Liver (tissue), 9 donors: ENCODE results near the gene GDPD5. TPM values are rescaled to one million over a fixed set of nuclear protein-coding genes. Genes with fewer than 3 reads are reported as not detected.

Experiments used
- DNase-seq: peaks from one replicate; pipeline ENCODE4 v3.0.0-alpha.2; 2017; ENCODE audit warnings: low spot score
- H3K27ac ChIP-seq, 2 donors: one replicate each; pipeline ENCODE4 v1.7.0; 2013; ENCODE audit warnings: inconsistent platforms in 2 of 2, low read length in 2 of 2, control low read depth in 1 of 2, low read depth in 1 of 2, mild to moderate bottlenecking in 1 of 2
- H3K27me3 ChIP-seq, 4 donors: one replicate each; pipeline versions ENCODE4 v1.6.1 to v1.7.0; 2013; ENCODE audit warnings: low read length in 3 of 4, inconsistent platforms in 1 of 4, mild to moderate bottlenecking in 1 of 4, moderate library complexity in 1 of 4; ENCODE audit not compliant: control insufficient read depth in 4 of 4, insufficient read depth in 4 of 4
- H3K36me3 ChIP-seq, 4 donors: one replicate each; pipeline versions ENCODE4 v1.6.1 to v1.7.0; 2013; ENCODE audit warnings: low read length in 3 of 4, mild to moderate bottlenecking in 3 of 4, low read depth in 1 of 4, moderate library complexity in 1 of 4; ENCODE audit not compliant: control insufficient read depth in 4 of 4, insufficient read depth in 3 of 4
- H3K4me1 ChIP-seq, 4 donors: one replicate each; pipeline versions ENCODE4 v1.6.1 to v1.7.0; 2013; ENCODE audit warnings: low read length in 3 of 4, mild to moderate bottlenecking in 3 of 4, moderate library complexity in 1 of 4; ENCODE audit not compliant: control insufficient read depth in 4 of 4, insufficient read depth in 4 of 4
- H3K4me3 ChIP-seq, 3 donors: one replicate each; pipeline versions ENCODE4 v1.6.1 to v1.7.0; 2013; ENCODE audit warnings: low read length in 3 of 3, control low read depth in 1 of 3, low read depth in 1 of 3, mild to moderate bottlenecking in 1 of 3
- H3K9ac ChIP-seq, 2 donors: one replicate each; pipeline ENCODE4 v1.7.0; 2013; ENCODE audit warnings: low read length in 2 of 2, mild to moderate bottlenecking in 2 of 2, moderate library complexity in 2 of 2, control low read depth in 1 of 2, low read depth in 1 of 2
- H3K9me3 ChIP-seq, 4 donors: one replicate each; pipeline versions ENCODE4 v1.6.1 to v1.7.0; 2013; ENCODE audit warnings: low read length in 3 of 4; ENCODE audit not compliant: control insufficient read depth in 4 of 4
- CTCF ChIP-seq: fragments of 150-350 bp; IDR thresholded peaks from 2 replicates; pipeline ENCODE4 v1.5.1; 2017; ENCODE audit warnings: improper control_type of control experiment, low read depth, low read length; ENCODE audit not compliant: missing input control
- EGR1 ChIP-seq, 2 donors: IDR thresholded peaks; 2 replicates each; pipeline ENCODE4 v1.6.1; 2016 to 2018; ENCODE audit warnings: antibody characterized with exemption in 2 of 2, low read depth in 2 of 2
- FOXA1 ChIP-seq: IDR thresholded peaks from 2 replicates; pipeline ENCODE4 v1.6.1; 2016; ENCODE audit warnings: antibody characterized with exemption
- FOXA2 ChIP-seq: IDR thresholded peaks from 2 replicates; pipeline ENCODE4 v1.6.1; 2016; ENCODE audit warnings: antibody characterized with exemption
- GABPA ChIP-seq, 2 donors: IDR thresholded peaks in 1 of 2; conservative IDR thresholded peaks in 1 of 2; 2 replicates each; pipeline ENCODE4 v1.6.1; 2016; ENCODE audit warnings: antibody characterized with exemption in 2 of 2, mild to moderate bottlenecking in 1 of 2, moderate library complexity in 1 of 2
- HNF4A ChIP-seq, 2 donors: conservative IDR thresholded peaks; 2 replicates each; pipeline ENCODE4 v1.6.1; 2016; ENCODE audit warnings: antibody characterized with exemption in 2 of 2, mild to moderate bottlenecking in 2 of 2
- HNF4G ChIP-seq: IDR thresholded peaks from 2 replicates; pipeline ENCODE4 v1.6.1; 2016; ENCODE audit warnings: antibody characterized with exemption
- JUND ChIP-seq, 2 donors: IDR thresholded peaks; 2 replicates each; pipeline ENCODE4 v1.6.1; 2016; ENCODE audit warnings: antibody characterized with exemption in 2 of 2
- MAX ChIP-seq: IDR thresholded peaks from 2 replicates; pipeline ENCODE4 v1.6.1; 2016; ENCODE audit warnings: antibody characterized with exemption
- NR2F2 ChIP-seq: IDR thresholded peaks from 2 replicates; pipeline ENCODE4 v1.6.1; 2016; ENCODE audit warnings: antibody characterized with exemption
- RAD21 ChIP-seq, 2 donors: IDR thresholded peaks; 2 replicates each; pipeline ENCODE4 v1.6.1; 2016; ENCODE audit warnings: antibody characterized with exemption in 2 of 2, mild to moderate bottlenecking in 2 of 2
- RXRA ChIP-seq, 2 donors: IDR thresholded peaks; 2 replicates each; pipeline ENCODE4 v1.6.1; 2017 to 2018; ENCODE audit warnings: antibody characterized with exemption in 2 of 2, mild to moderate bottlenecking in 1 of 2
- SP1 ChIP-seq: IDR thresholded peaks from 2 replicates; pipeline ENCODE4 v1.6.1; 2018; ENCODE audit warnings: antibody characterized with exemption, mild to moderate bottlenecking
- TAF1 ChIP-seq: conservative IDR thresholded peaks from 2 replicates; pipeline ENCODE4 v1.6.1; 2016; ENCODE audit warnings: antibody characterized with exemption, mild to moderate bottlenecking
- YY1 ChIP-seq: IDR thresholded peaks from 2 replicates; pipeline ENCODE4 v1.6.1; 2016; ENCODE audit warnings: antibody characterized with exemption, mild to moderate bottlenecking
- ZBTB33 ChIP-seq: IDR thresholded peaks from 2 replicates; pipeline ENCODE4 v1.6.1; 2016; ENCODE audit warnings: antibody characterized with exemption
- WGBS: extraction: QIAGEN DNeasy Blood & Tissue Kit; methylation state at CpG from one replicate; pipeline ENCODE4 v1.1.7; 2013; 5-methylcytosine and 5-hydroxymethylcytosine counted together
- polyA plus RNA-seq, 2 donors: library from polyadenylated mRNA; stranded (reverse) in 1 of 2; unstranded in 1 of 2; fragments of 200-250 nt in 1 of 2; fragments of >200 nt in 1 of 2; fragmentation: Nextera tagmentation in 1 of 2; extraction: Ambion mirVana in 1 of 2; gene quantifications; one replicate each; pipeline versions ENCODE4 v1.2.1 to v1.2.3, GENCODE V29; 2013 to 2015
- total RNA-seq, 2 donors: library from RNA; depleted of rRNA; stranded (reverse); fragments of >200 nt; gene quantifications; one replicate each; pipeline ENCODE4 v1.2.3, GENCODE V29; 2014
- TF ChIP-seq, protein P1 (sequence below): IDR thresholded peaks from 2 replicates; pipeline ENCODE4 v1.6.1; 2016; ENCODE audit warnings: antibody characterized with exemption, mild to moderate bottlenecking
- TF ChIP-seq, protein P2 (sequence below): IDR thresholded peaks from 2 replicates; pipeline ENCODE4 v1.6.1; 2016; ENCODE audit warnings: antibody characterized with exemption
- donor health status: healthy.
- donor health status: healthy.
- donor health status: healthy.
- donor health status: healthy.
- donor health status: healthy.

The GDPD5 gene
- total and polyA plus RNA-seq, 4 donors = 3.0 to 22.8 (median 4.2) TPM

DNA sequence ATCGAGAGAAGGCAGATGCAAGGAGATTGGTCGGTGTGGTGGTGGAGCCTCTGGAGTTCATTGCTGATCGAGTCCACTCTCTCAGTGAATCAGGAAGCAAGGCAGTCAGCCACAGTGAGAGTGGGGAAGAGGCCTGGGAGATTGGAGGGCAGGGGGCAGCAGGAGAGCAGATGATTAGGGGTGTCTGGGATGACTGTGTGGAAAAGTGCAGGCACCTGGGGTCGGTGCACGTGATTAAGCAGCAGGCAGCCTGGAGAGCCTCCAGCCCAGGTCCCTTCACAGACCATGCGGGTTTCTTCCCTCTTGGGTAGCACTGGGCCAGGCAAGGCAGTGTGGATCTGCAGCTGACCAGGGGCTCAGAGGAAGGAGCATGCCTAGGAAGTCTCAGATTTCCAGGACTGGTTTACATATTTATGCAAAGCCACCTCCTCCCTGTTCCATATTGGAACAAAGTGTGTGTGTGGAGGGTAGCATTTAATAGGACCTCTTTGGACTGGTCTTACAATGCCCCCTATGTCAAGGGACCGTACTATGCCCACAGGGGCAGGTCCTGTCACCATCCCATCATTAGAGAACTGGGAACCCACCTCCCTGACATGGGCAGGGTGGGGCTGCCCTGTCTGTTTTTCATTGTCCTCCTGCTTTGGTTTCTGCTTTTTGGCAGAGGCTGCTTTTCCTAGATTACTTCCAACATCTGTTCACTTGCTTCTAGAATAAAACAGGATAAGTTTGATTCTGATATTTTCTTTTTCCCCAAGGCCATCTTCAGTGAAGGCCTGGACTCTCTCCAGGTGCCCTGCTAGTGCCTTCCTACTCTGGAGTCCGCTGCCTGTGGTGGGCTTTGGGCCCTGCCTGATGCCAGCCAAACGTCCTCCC lies 14.0 kb upstream of the GDPD5 start:
- H3K27ac ChIP-seq = no peak overlapping the region
- no peaks in the 10 kb centered on the region for H3K36me3 ChIP-seq
- WGBS = 87% methylated on average over 9 of the region's 9 CpGs
- no peaks in the 10 kb centered on the region for H3K9me3 ChIP-seq
- H3K4me1 ChIP-seq = no peaks in the 10 kb centered on the region
- H3K27me3 ChIP-seq = no peaks in the 10 kb centered on the region
- no peak for DNase-seq
- TF ChIP-seq FOXA1 (no peak), EGR1 (IDR thresholded peaks at IDR 0.05; ENCODE audit: low read depth in 2 of 2) (no peak), HNF4A (conservative IDR thresholded peaks at IDR 0.05) (no peak), GABPA (IDR thresholded peaks at IDR 0.05 in 1 of 2, conservative IDR thresholded peaks at IDR 0.05 in 1 of 2) (no peak), HNF4G (no peak), TAF1 (no peak), FOXA2 (no peak)
- TF ChIP-seq, protein P1, sequence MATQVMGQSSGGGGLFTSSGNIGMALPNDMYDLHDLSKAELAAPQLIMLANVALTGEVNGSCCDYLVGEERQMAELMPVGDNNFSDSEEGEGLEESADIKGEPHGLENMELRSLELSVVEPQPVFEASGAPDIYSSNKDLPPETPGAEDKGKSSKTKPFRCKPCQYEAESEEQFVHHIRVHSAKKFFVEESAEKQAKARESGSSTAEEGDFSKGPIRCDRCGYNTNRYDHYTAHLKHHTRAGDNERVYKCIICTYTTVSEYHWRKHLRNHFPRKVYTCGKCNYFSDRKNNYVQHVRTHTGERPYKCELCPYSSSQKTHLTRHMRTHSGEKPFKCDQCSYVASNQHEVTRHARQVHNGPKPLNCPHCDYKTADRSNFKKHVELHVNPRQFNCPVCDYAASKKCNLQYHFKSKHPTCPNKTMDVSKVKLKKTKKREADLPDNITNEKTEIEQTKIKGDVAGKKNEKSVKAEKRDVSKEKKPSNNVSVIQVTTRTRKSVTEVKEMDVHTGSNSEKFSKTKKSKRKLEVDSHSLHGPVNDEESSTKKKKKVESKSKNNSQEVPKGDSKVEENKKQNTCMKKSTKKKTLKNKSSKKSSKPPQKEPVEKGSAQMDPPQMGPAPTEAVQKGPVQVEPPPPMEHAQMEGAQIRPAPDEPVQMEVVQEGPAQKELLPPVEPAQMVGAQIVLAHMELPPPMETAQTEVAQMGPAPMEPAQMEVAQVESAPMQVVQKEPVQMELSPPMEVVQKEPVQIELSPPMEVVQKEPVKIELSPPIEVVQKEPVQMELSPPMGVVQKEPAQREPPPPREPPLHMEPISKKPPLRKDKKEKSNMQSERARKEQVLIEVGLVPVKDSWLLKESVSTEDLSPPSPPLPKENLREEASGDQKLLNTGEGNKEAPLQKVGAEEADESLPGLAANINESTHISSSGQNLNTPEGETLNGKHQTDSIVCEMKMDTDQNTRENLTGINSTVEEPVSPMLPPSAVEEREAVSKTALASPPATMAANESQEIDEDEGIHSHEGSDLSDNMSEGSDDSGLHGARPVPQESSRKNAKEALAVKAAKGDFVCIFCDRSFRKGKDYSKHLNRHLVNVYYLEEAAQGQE = no peak
- H3K9ac ChIP-seq = no peak overlapping the region
- H3K4me3 ChIP-seq = no peak overlapping the region

- Histone ChIP-seq H3K4me3 (no peak overlapping the region), H3K27me3 (no peaks in the 10 kb centered on the region), H3K36me3 (no peaks in the 10 kb centered on the region), H3K9ac (no peak overlapping the region), H3K4me1 (no peaks in the 10 kb centered on the region), H3K27ac (no peak overlapping the region), H3K9me3 (no peaks in the 10 kb centered on the region)
- 82% methylated on average over 11 of the region's 11 CpGs for WGBS
- DNase-seq = no peak
- no peak for TF ChIP-seq RAD21 (IDR thresholded peaks at IDR 0.05)
- no peak for TF ChIP-seq TAF1
- no peak for TF ChIP-seq HNF4G
- no peak for TF ChIP-seq ZBTB33
- TF ChIP-seq FOXA2 = no peak
- no peak for TF ChIP-seq GABPA (IDR thresholded peaks at IDR 0.05 in 1 of 2, conservative IDR thresholded peaks at IDR 0.05 in 1 of 2)
- TF ChIP-seq MAX = no peak
- TF ChIP-seq, protein P1 = no peak
- no peak for TF ChIP-seq CTCF
- TF ChIP-seq JUND (IDR thresholded peaks at IDR 0.05) = no peak
- TF ChIP-seq YY1 = no peak
- no peak for TF ChIP-seq NR2F2
- TF ChIP-seq HNF4A (conservative IDR thresholded peaks at IDR 0.05) = no peak
- TF ChIP-seq RXRA (IDR thresholded peaks at IDR 0.05) = no peak
- no peak for TF ChIP-seq SP1
- TF ChIP-seq, protein P2, sequence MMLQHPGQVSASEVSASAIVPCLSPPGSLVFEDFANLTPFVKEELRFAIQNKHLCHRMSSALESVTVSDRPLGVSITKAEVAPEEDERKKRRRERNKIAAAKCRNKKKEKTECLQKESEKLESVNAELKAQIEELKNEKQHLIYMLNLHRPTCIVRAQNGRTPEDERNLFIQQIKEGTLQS = no peak
- TF ChIP-seq FOXA1 = no peak
- no peak for TF ChIP-seq EGR1 (IDR thresholded peaks at IDR 0.05; ENCODE audit: low read depth in 2 of 2)
These were observed 12.6 kb upstream of the GDPD5 start for GRCh38 chr11:75538150-75538942.
